Liver (tissue), 9 donors: Measurements from ENCODE around the gene KRTAP5-3. TPM values are rescaled to one million over a fixed set of nuclear protein-coding genes. Genes with fewer than 3 reads are reported as not detected.

Experiments
- DNase-seq: peaks from one replicate; pipeline ENCODE4 v3.0.0-alpha.2; 2017; ENCODE audit warnings: low spot score
- H3K27ac ChIP-seq, 2 donors: one replicate each; pipeline ENCODE4 v1.7.0; 2013; ENCODE audit warnings: inconsistent platforms in 2 of 2, low read length in 2 of 2, control low read depth in 1 of 2, low read depth in 1 of 2, mild to moderate bottlenecking in 1 of 2
- H3K27me3 ChIP-seq, 4 donors: one replicate each; pipeline versions ENCODE4 v1.6.1 to v1.7.0; 2013; ENCODE audit warnings: low read length in 3 of 4, inconsistent platforms in 1 of 4, mild to moderate bottlenecking in 1 of 4, moderate library complexity in 1 of 4; ENCODE audit not compliant: control insufficient read depth in 4 of 4, insufficient read depth in 4 of 4
- H3K36me3 ChIP-seq, 4 donors: one replicate each; pipeline versions ENCODE4 v1.6.1 to v1.7.0; 2013; ENCODE audit warnings: low read length in 3 of 4, mild to moderate bottlenecking in 3 of 4, low read depth in 1 of 4, moderate library complexity in 1 of 4; ENCODE audit not compliant: control insufficient read depth in 4 of 4, insufficient read depth in 3 of 4
- H3K4me1 ChIP-seq, 4 donors: one replicate each; pipeline versions ENCODE4 v1.6.1 to v1.7.0; 2013; ENCODE audit warnings: low read length in 3 of 4, mild to moderate bottlenecking in 3 of 4, moderate library complexity in 1 of 4; ENCODE audit not compliant: control insufficient read depth in 4 of 4, insufficient read depth in 4 of 4
- H3K4me3 ChIP-seq, 3 donors: one replicate each; pipeline versions ENCODE4 v1.6.1 to v1.7.0; 2013; ENCODE audit warnings: low read length in 3 of 3, control low read depth in 1 of 3, low read depth in 1 of 3, mild to moderate bottlenecking in 1 of 3
- H3K9ac ChIP-seq, 2 donors: one replicate each; pipeline ENCODE4 v1.7.0; 2013; ENCODE audit warnings: low read length in 2 of 2, mild to moderate bottlenecking in 2 of 2, moderate library complexity in 2 of 2, control low read depth in 1 of 2, low read depth in 1 of 2
- H3K9me3 ChIP-seq, 4 donors: one replicate each; pipeline versions ENCODE4 v1.6.1 to v1.7.0; 2013; ENCODE audit warnings: low read length in 3 of 4; ENCODE audit not compliant: control insufficient read depth in 4 of 4
- EGR1 ChIP-seq, 2 donors: IDR thresholded peaks; 2 replicates each; pipeline ENCODE4 v1.6.1; 2016 to 2018; ENCODE audit warnings: antibody characterized with exemption in 2 of 2, low read depth in 2 of 2
- FOXA1 ChIP-seq: IDR thresholded peaks from 2 replicates; pipeline ENCODE4 v1.6.1; 2016; ENCODE audit warnings: antibody characterized with exemption
- FOXA2 ChIP-seq: IDR thresholded peaks from 2 replicates; pipeline ENCODE4 v1.6.1; 2016; ENCODE audit warnings: antibody characterized with exemption
- GABPA ChIP-seq, 2 donors: IDR thresholded peaks in 1 of 2; conservative IDR thresholded peaks in 1 of 2; 2 replicates each; pipeline ENCODE4 v1.6.1; 2016; ENCODE audit warnings: antibody characterized with exemption in 2 of 2, mild to moderate bottlenecking in 1 of 2, moderate library complexity in 1 of 2
- HNF4A ChIP-seq, 2 donors: conservative IDR thresholded peaks; 2 replicates each; pipeline ENCODE4 v1.6.1; 2016; ENCODE audit warnings: antibody characterized with exemption in 2 of 2, mild to moderate bottlenecking in 2 of 2
- HNF4G ChIP-seq: IDR thresholded peaks from 2 replicates; pipeline ENCODE4 v1.6.1; 2016; ENCODE audit warnings: antibody characterized with exemption
- JUND ChIP-seq, 2 donors: IDR thresholded peaks; 2 replicates each; pipeline ENCODE4 v1.6.1; 2016; ENCODE audit warnings: antibody characterized with exemption in 2 of 2
- NR2F2 ChIP-seq: IDR thresholded peaks from 2 replicates; pipeline ENCODE4 v1.6.1; 2016; ENCODE audit warnings: antibody characterized with exemption
- RAD21 ChIP-seq, 2 donors: IDR thresholded peaks; 2 replicates each; pipeline ENCODE4 v1.6.1; 2016; ENCODE audit warnings: antibody characterized with exemption in 2 of 2, mild to moderate bottlenecking in 2 of 2
- RXRA ChIP-seq, 2 donors: IDR thresholded peaks; 2 replicates each; pipeline ENCODE4 v1.6.1; 2017 to 2018; ENCODE audit warnings: antibody characterized with exemption in 2 of 2, mild to moderate bottlenecking in 1 of 2
- SP1 ChIP-seq: IDR thresholded peaks from 2 replicates; pipeline ENCODE4 v1.6.1; 2018; ENCODE audit warnings: antibody characterized with exemption, mild to moderate bottlenecking
- TAF1 ChIP-seq: conservative IDR thresholded peaks from 2 replicates; pipeline ENCODE4 v1.6.1; 2016; ENCODE audit warnings: antibody characterized with exemption, mild to moderate bottlenecking
- YY1 ChIP-seq: IDR thresholded peaks from 2 replicates; pipeline ENCODE4 v1.6.1; 2016; ENCODE audit warnings: antibody characterized with exemption, mild to moderate bottlenecking
- WGBS: extraction: QIAGEN DNeasy Blood & Tissue Kit; methylation state at CpG from one replicate; pipeline ENCODE4 v1.1.7; 2013; 5-methylcytosine and 5-hydroxymethylcytosine counted together
- polyA plus RNA-seq, 2 donors: library from polyadenylated mRNA; stranded (reverse) in 1 of 2; unstranded in 1 of 2; fragments of 200-250 nt in 1 of 2; fragments of >200 nt in 1 of 2; fragmentation: Nextera tagmentation in 1 of 2; extraction: Ambion mirVana in 1 of 2; gene quantifications; one replicate each; pipeline versions ENCODE4 v1.2.1 to v1.2.3, GENCODE V29; 2013 to 2015
- total RNA-seq, 2 donors: library from RNA; depleted of rRNA; stranded (reverse); fragments of >200 nt; gene quantifications; one replicate each; pipeline ENCODE4 v1.2.3, GENCODE V29; 2014
- TF ChIP-seq, protein P1 (sequence below): IDR thresholded peaks from 2 replicates; pipeline ENCODE4 v1.6.1; 2016; ENCODE audit warnings: antibody characterized with exemption
- TF ChIP-seq, protein P2 (sequence below): IDR thresholded peaks from 2 replicates; pipeline ENCODE4 v1.6.1; 2016; ENCODE audit warnings: antibody characterized with exemption
- TF ChIP-seq, protein P3 (sequence below): IDR thresholded peaks from 2 replicates; pipeline ENCODE4 v1.6.1; 2016; ENCODE audit warnings: antibody characterized with exemption
- TF ChIP-seq, protein P4 (sequence below): fragments of 150-350 bp; IDR thresholded peaks from 2 replicates; pipeline ENCODE4 v1.5.1; 2017; ENCODE audit warnings: improper control_type of control experiment, low read depth, low read length; ENCODE audit not compliant: missing input control
- donor health status: healthy.
- donor health status: healthy.
- donor health status: healthy.
- donor health status: healthy.
- donor health status: healthy.

The KRTAP5-3 gene
- total and polyA plus RNA-seq, 4 donors: not detected

DNA sequence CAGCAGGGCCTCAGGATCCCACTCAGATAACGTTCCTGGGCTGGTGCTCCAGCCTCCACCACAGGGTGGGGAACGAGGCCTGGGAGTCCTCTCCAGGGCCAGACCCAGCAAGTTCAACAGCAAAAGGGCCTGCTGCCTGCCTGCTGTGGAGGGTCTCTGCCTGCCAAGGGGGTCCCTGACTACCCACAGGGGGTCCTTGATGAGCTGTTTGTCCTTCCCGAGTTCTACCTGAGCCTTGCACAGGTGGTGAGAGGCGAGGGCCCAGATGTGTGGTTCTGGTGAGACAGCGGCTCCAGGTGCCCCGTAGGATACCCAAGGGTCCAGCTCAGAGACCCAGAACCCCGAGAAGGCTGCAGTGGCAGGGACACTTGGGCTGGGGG is 40.6 kb downstream of the KRTAP5-3 start:
- peaks cover 0 to 8% (median 3%) of the 10 kb centered on the region in 4 donors for H3K4me1 ChIP-seq
- H3K9me3 ChIP-seq: no peaks in the 10 kb centered on the region
- no peak for DNase-seq
- H3K27me3 ChIP-seq: peaks cover 0 to 3% (median 0%) of the 10 kb centered on the region in 4 donors
- H3K36me3 ChIP-seq: no peaks in the 10 kb centered on the region
- no peak overlapping the region for H3K9ac ChIP-seq
- WGBS: 82% methylated on average over 7 of the region's 7 CpGs
- TF ChIP-seq, protein P1, sequence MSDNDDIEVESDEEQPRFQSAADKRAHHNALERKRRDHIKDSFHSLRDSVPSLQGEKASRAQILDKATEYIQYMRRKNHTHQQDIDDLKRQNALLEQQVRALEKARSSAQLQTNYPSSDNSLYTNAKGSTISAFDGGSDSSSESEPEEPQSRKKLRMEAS: no peak
- TF ChIP-seq RXRA (IDR thresholded peaks at IDR 0.05) (no peak), EGR1 (IDR thresholded peaks at IDR 0.05; ENCODE audit: low read depth in 2 of 2) (no peak), GABPA (IDR thresholded peaks at IDR 0.05 in 1 of 2, conservative IDR thresholded peaks at IDR 0.05 in 1 of 2) (no peak), HNF4G (no peak), TAF1 (no peak)
- H3K27ac ChIP-seq: no peak overlapping the region
- H3K4me3 ChIP-seq: no peak overlapping the region

DNA sequence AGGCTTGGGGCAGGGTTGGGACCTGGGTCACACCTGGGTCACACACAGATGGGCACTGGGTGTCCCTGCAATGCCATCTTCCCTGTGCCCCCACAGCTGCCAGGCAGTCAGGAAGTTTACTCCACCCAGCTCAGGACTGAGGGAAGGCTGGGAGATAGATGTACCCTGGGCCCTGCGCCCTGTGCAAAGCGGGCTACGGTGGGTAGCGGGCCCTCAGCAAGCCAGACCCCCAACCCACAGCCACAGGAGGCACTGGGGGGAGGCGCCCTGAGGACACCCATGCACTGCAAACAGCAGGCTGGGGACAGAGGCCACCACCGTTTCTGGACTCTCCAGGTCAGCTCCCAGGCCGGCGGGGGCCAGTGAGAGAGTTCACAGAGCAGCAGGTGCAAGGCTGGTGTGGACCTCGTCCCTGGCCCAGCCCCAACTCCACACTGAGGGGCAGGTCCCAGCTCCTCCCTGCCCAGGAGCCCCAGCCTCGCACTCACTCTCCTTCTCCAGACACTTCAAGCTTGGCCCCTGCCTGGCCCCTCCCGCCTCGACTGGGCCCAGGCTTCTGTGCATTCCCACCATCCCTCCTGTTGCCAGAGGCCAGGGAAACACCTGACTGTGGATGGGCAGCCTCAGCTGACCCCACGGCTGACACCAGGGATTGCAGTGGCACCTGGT is 41.1 kb downstream of the KRTAP5-3 start:
- no peak overlapping the region for H3K4me3 ChIP-seq
- TF ChIP-seq RXRA (IDR thresholded peaks at IDR 0.05): no peak
- no peak overlapping the region for H3K27ac ChIP-seq
- peaks cover 0 to 6% (median 2%) of the 10 kb centered on the region in 4 donors for H3K4me1 ChIP-seq
- DNase-seq: peak; percentile 57
- no peaks in the 10 kb centered on the region for H3K9me3 ChIP-seq
- no peak overlapping the region for H3K9ac ChIP-seq
- H3K36me3 ChIP-seq: no peaks in the 10 kb centered on the region
- peaks cover 0 to 3% (median 0%) of the 10 kb centered on the region in 4 donors for H3K27me3 ChIP-seq
- 67% methylated on average over 13 of the region's 13 CpGs for WGBS

DNA sequence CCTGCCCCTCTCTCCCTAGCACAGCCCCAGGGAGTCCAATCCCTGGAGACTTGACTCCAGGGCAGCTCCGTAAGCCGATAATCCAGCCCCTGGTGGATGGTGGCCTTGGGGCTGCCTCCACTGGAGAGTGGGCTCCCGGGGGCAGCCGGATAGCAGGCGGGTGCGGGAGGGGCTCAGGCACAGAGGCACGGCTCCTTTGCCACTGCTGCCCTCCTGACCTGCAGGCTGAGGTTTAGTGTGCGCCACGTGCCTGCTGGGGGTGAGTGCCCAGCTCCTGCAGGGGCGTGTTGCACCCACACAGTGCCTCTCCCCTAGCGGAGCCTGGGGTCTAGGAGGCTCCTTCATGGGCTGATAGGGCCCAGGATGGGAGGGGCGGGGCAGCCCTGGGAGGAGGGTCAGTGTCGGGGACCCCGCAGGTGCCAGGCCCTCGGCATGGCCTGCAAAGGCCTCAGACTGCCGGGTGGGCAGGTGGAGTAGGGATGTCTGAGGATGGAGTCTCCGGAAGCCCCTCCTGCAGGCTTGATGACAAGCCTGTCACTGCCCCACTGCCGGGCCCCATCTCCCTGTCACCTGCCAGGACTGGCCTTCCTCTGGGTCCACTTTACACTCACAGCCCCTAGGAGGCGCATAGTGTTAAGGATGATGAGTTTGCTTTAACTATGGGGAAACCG is 41.7 kb downstream of the KRTAP5-3 start:
- H3K9me3 ChIP-seq: no peaks in the 10 kb centered on the region
- no peak overlapping the region for H3K27ac ChIP-seq
- H3K27me3 ChIP-seq: peaks cover 0 to 3% (median 0%) of the 10 kb centered on the region in 4 donors
- no peak for DNase-seq
- 78% methylated on average over 20 of the region's 20 CpGs for WGBS
- H3K36me3 ChIP-seq: no peaks in the 10 kb centered on the region
- peaks cover 0 to 6% (median 1%) of the 10 kb centered on the region in 4 donors for H3K4me1 ChIP-seq
- H3K9ac ChIP-seq: no peak overlapping the region
- no peak for TF ChIP-seq FOXA1
- TF ChIP-seq, protein P2, sequence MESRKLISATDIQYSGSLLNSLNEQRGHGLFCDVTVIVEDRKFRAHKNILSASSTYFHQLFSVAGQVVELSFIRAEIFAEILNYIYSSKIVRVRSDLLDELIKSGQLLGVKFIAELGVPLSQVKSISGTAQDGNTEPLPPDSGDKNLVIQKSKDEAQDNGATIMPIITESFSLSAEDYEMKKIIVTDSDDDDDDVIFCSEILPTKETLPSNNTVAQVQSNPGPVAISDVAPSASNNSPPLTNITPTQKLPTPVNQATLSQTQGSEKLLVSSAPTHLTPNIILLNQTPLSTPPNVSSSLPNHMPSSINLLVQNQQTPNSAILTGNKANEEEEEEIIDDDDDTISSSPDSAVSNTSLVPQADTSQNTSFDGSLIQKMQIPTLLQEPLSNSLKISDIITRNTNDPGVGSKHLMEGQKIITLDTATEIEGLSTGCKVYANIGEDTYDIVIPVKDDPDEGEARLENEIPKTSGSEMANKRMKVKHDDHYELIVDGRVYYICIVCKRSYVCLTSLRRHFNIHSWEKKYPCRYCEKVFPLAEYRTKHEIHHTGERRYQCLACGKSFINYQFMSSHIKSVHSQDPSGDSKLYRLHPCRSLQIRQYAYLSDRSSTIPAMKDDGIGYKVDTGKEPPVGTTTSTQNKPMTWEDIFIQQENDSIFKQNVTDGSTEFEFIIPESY: no peak
- TF ChIP-seq EGR1 (IDR thresholded peaks at IDR 0.05; ENCODE audit: low read depth in 2 of 2): no peak
- TF ChIP-seq NR2F2: no peak
- TF ChIP-seq YY1: no peak
- TF ChIP-seq TAF1: no peak
- no peak for TF ChIP-seq HNF4A (conservative IDR thresholded peaks at IDR 0.05)
- no peak for TF ChIP-seq RAD21 (IDR thresholded peaks at IDR 0.05)
- no peak for TF ChIP-seq HNF4G
- TF ChIP-seq SP1: no peak
- no peak for TF ChIP-seq FOXA2
- TF ChIP-seq JUND (IDR thresholded peaks at IDR 0.05): no peak
- TF ChIP-seq, protein P3, sequence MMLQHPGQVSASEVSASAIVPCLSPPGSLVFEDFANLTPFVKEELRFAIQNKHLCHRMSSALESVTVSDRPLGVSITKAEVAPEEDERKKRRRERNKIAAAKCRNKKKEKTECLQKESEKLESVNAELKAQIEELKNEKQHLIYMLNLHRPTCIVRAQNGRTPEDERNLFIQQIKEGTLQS: no peak
- TF ChIP-seq, protein P1: no peak
- no peak for TF ChIP-seq RXRA (IDR thresholded peaks at IDR 0.05)
- no peak for TF ChIP-seq GABPA (IDR thresholded peaks at IDR 0.05 in 1 of 2, conservative IDR thresholded peaks at IDR 0.05 in 1 of 2)
- TF ChIP-seq, protein P4, sequence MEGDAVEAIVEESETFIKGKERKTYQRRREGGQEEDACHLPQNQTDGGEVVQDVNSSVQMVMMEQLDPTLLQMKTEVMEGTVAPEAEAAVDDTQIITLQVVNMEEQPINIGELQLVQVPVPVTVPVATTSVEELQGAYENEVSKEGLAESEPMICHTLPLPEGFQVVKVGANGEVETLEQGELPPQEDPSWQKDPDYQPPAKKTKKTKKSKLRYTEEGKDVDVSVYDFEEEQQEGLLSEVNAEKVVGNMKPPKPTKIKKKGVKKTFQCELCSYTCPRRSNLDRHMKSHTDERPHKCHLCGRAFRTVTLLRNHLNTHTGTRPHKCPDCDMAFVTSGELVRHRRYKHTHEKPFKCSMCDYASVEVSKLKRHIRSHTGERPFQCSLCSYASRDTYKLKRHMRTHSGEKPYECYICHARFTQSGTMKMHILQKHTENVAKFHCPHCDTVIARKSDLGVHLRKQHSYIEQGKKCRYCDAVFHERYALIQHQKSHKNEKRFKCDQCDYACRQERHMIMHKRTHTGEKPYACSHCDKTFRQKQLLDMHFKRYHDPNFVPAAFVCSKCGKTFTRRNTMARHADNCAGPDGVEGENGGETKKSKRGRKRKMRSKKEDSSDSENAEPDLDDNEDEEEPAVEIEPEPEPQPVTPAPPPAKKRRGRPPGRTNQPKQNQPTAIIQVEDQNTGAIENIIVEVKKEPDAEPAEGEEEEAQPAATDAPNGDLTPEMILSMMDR: no peak
- H3K4me3 ChIP-seq: no peak overlapping the region
